B cell (primary cell): ENCODE data around the gene UBE2M. TPM values are rescaled to one million over a fixed set of nuclear protein-coding genes. Genes with fewer than 3 reads are reported as not detected.

Source experiments
- ATAC-seq: fragments of 200-7000 bp; cut with Tn5 transposase; one replicate; pipeline ENCODE4 v1.10.0; 2021; ENCODE audit warnings: low read depth, mild to moderate bottlenecking, moderate number of reproducible peaks, moderate library complexity
- CTCF ChIA-PET: fragments of 350-600 bp; sonication (Branson Sonifier 250); formaldehyde crosslinking; loops from one replicate; lab custom pipeline; 2021; ENCODE audit warnings: antibody characterized with exemption, inconsistent platforms; lab: Charles Lee
- POLR2A ChIA-PET: fragments of 350-600 bp; sonication (Branson Sonifier 250); formaldehyde crosslinking; loops from one replicate; lab custom pipeline; 2021; ENCODE audit warnings: antibody characterized with exemption; lab: Charles Lee
- DNase-seq: peaks from one replicate; pipeline ENCODE4 v3.0.0; 2013
- H2AFZ ChIP-seq: 2 replicates; pipeline ENCODE4 v1.6.1; 2012; ENCODE audit warnings: mild to moderate bottlenecking, low read depth, low read length; ENCODE audit not compliant: insufficient read depth, poor library complexity, severe bottlenecking
- H3K27ac ChIP-seq, 2 donors: 1 replicate in 1 of 2; 2 replicates in 1 of 2; pipeline ENCODE4 v1.5.1; 2012 to 2013; ENCODE audit warnings: low read length in 2 of 2, mild to moderate bottlenecking in 2 of 2, moderate library complexity in 1 of 2
- H3K27me3 ChIP-seq, 4 experiments: fragments of 200-600 bp in 1 of 4; sonication (generic) in 1 of 4; replicated peaks in 1 of 4; 1 replicate in 2 of 4; 2 replicates in 2 of 4; pipeline versions ENCODE4 v1.6.1 to v1.7.0; 2013 to 2016; ENCODE audit warnings: low read length in 3 of 4, mild to moderate bottlenecking in 2 of 4, mixed read lengths in 1 of 4, moderate library complexity in 1 of 4; ENCODE audit not compliant: insufficient read depth in 4 of 4, control insufficient read depth in 3 of 4; ENCODE audit errors: control extremely low read depth in 1 of 4
- H3K36me3 ChIP-seq, 2 experiments: replicated peaks in 1 of 2; 1 replicate in 1 of 2; 2 replicates in 1 of 2; pipeline versions ENCODE4 v1.6.1 to v1.7.1; 2013; ENCODE audit warnings: low read length in 1 of 2; ENCODE audit not compliant: insufficient read depth in 2 of 2, control insufficient read depth in 1 of 2; ENCODE audit errors: control extremely low read depth in 1 of 2, extremely low read depth in 1 of 2
- H3K4me1 ChIP-seq, 2 donors: fragments of 200-600 bp in 1 of 2; sonication (generic) in 1 of 2; 1 replicate in 1 of 2; 2 replicates in 1 of 2; pipeline versions ENCODE4 v1.5.1 to v1.6.1; 2013 to 2017; ENCODE audit warnings: low read length in 2 of 2; ENCODE audit not compliant: control insufficient read depth in 2 of 2, insufficient read depth in 2 of 2
- H3K4me2 ChIP-seq: replicated peaks from 2 replicates; pipeline ENCODE3; 2012; ENCODE audit warnings: mild to moderate bottlenecking, low read depth, low read length; ENCODE audit not compliant: poor library complexity, severe bottlenecking
- H3K4me3 ChIP-seq, 5 experiments: fragments of 200-600 bp in 1 of 5; sonication (generic) in 1 of 5; 1 replicate in 3 of 5; 2 replicates in 2 of 5; pipeline versions ENCODE4 v1.5.1 to v1.7.0; 2011 to 2016; ENCODE audit warnings: low read length in 4 of 5, mild to moderate bottlenecking in 4 of 5, low read depth in 2 of 5, control low read depth in 1 of 5, moderate library complexity in 1 of 5; ENCODE audit not compliant: insufficient read depth in 1 of 5; ENCODE audit errors: control extremely low read depth in 1 of 5, extremely low read depth in 1 of 5
- H3K79me2 ChIP-seq: fragments of 200-600 bp; sonication (generic); one replicate; pipeline ENCODE4 v1.6.0; 2016; ENCODE audit warnings: low read length; ENCODE audit not compliant: control insufficient read depth, insufficient read depth
- H3K9ac ChIP-seq: fragments of 200-600 bp; sonication (generic); 2 replicates; pipeline ENCODE4 v1.6.1; 2017; ENCODE audit warnings: mild to moderate bottlenecking, low read length, moderate library complexity
- H3K9me3 ChIP-seq, 3 donors: one replicate each; pipeline versions ENCODE4 v1.6.1 to v1.7.1; 2013; ENCODE audit warnings: low read length in 2 of 3; ENCODE audit not compliant: control insufficient read depth in 2 of 3, insufficient read depth in 1 of 3; ENCODE audit errors: control extremely low read depth in 1 of 3
- H4K20me1 ChIP-seq: 2 replicates; pipeline ENCODE4 v1.6.0; 2012; ENCODE audit warnings: mild to moderate bottlenecking, low read length; ENCODE audit not compliant: insufficient read depth, control insufficient read depth, poor library complexity, severe bottlenecking
- H3K27ac Mint-ChIP-seq: one replicate; pipeline ENCODE4 v1.8.0; 2021; ENCODE audit warnings: mixed read lengths
- H3K27me3 Mint-ChIP-seq: one replicate; pipeline ENCODE4 v1.8.0; 2021; ENCODE audit warnings: mixed read lengths
- H3K4me1 Mint-ChIP-seq: one replicate; pipeline ENCODE4 v1.8.0; 2021; ENCODE audit warnings: mixed read lengths
- H3K4me3 Mint-ChIP-seq: one replicate; pipeline ENCODE4 v1.8.0; 2021; ENCODE audit warnings: mixed read lengths
- H3K9me3 Mint-ChIP-seq: one replicate; pipeline ENCODE4 v1.8.0; 2022; ENCODE audit warnings: mixed read lengths; ENCODE audit not compliant: insufficient read depth
- EZH2 ChIP-seq: IDR thresholded peaks from 2 replicates; pipeline ENCODE4 v1.6.1; 2012; ENCODE audit warnings: borderline replicate concordance, low read depth, mild to moderate bottlenecking, moderate library complexity, low read length; ENCODE audit not compliant: insufficient read depth, poor library complexity, severe bottlenecking
- WGBS: methylation state at CpG from one replicate; pipeline ENCODE4 v1.1.5; 2013; ENCODE audit warnings: missing lambda C conversion rate; ENCODE audit not compliant: insufficient coverage; 5-methylcytosine and 5-hydroxymethylcytosine counted together
- intact Hi-C: fragments of 100-400 bp; cut with micrococcal nuclease; formaldehyde crosslinking; loops from one replicate; pipeline ENCODE4 v1.10.0; 2022
- polyA plus RNA-seq: library from polyadenylated mRNA; depleted of rRNA; stranded (reverse); fragments of >200 nt; gene quantifications from 2 replicates; pipeline ENCODE4 v1.2.3, GENCODE V29; 2012
- total RNA-seq, 2 donors: library from RNA; stranded (reverse); fragments of 120-200 nt in 1 of 2; gene quantifications; 1 replicate in 1 of 2; 2 replicates in 1 of 2; pipeline versions ENCODE4 v1.2.3 to v1.2.4, GENCODE V29; 2013 to 2022
- TF ChIP-seq, protein P1 (sequence below): fragments of 200-600 bp; IDR thresholded peaks from one replicate; pipeline ENCODE4 v1.8.0; 2022; ENCODE audit warnings: antibody characterized with exemption, mild to moderate bottlenecking

UBE2M gene
- total and polyA plus RNA-seq, 2 donors (not counting 1 experiment from before 2014, with no cell fraction given): 62.5 to 66.1 TPM

DNA sequence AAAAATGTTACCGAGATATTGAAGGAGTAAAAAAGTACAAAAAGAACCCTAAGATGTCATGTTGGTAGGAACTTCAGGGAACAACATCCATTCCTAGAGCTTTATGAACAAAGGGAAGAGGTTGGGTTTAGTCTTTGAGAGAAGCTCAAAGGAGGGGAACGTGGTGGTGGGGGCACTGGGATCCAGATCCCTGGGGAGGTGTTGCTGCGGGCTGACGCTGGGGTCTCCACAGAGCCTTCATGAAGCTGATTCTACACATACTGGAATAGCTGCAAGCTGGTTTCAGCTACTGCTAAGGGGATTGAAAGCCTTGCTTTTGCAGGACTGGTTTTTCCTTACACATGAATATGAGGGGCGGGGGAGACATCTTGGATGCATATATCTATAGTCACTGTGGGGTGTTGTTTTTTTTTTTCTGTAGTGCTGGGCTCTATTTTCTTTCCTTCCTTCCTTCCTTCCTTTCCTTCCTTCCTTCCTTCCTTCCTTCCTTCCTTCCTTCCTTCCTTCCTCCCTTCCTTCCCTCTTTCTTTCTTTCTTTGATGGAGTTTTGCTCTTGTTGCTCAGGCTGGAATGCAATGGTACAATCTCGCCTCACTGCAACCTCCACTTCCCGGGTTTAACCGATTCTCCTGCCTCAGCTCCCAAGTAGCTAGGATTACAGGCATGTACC, 21.2 kb upstream of the UBE2M start:
- Histone ChIP-seq H3K4me1 (peaks cover 11 to 26% of the 10 kb centered on the region in 2 donors), H3K9ac (no peak overlapping the region), H3K36me3 (peaks cover 0 to 13% of the 10 kb centered on the region in 2 experiments), H3K79me2 (peaks cover 13% of the 10 kb centered on the region), H3K27me3 (no peaks in the 10 kb centered on the region), H3K9me3 (peaks cover 0 to 11% (median 0%) of the 10 kb centered on the region in 3 donors), H4K20me1 (no peaks in the 10 kb centered on the region), H3K4me2 (no peak overlapping the region), H2AFZ (no peak overlapping the region), H3K4me3 (no peak overlapping the region), H3K27ac (no peak overlapping the region)
- DNase-seq (no peak), ATAC-seq (no peak)
- Mint-ChIP-seq H3K27ac (no peak overlapping the region), H3K9me3 (no peaks in the 10 kb centered on the region), H3K4me3 (no peak overlapping the region), H3K4me1 (peaks cover 38% of the 10 kb centered on the region), H3K27me3 (no peaks in the 10 kb centered on the region)
- WGBS: 87% methylated on average over 3 of the region's 8 CpGs
- POLR2A ChIA-PET: no interaction called here
- intact Hi-C loops: no loop called here
- TF ChIP-seq EZH2: no peak
- TF ChIP-seq, protein P1, sequence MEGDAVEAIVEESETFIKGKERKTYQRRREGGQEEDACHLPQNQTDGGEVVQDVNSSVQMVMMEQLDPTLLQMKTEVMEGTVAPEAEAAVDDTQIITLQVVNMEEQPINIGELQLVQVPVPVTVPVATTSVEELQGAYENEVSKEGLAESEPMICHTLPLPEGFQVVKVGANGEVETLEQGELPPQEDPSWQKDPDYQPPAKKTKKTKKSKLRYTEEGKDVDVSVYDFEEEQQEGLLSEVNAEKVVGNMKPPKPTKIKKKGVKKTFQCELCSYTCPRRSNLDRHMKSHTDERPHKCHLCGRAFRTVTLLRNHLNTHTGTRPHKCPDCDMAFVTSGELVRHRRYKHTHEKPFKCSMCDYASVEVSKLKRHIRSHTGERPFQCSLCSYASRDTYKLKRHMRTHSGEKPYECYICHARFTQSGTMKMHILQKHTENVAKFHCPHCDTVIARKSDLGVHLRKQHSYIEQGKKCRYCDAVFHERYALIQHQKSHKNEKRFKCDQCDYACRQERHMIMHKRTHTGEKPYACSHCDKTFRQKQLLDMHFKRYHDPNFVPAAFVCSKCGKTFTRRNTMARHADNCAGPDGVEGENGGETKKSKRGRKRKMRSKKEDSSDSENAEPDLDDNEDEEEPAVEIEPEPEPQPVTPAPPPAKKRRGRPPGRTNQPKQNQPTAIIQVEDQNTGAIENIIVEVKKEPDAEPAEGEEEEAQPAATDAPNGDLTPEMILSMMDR: no peak
- CTCF ChIA-PET: interaction anchor here (1.0 to 4.9 kb wide), 3 partner anchors 59 to 147 kb away, joined by 4 to 72 read pairs (median 11); partner anchors contain the start of gene ZBTB45
